Activated gamma-delta T cell (primary cell): Measurements from ENCODE around the gene SLX4.

Experiments
- DNase-seq: peaks from one replicate; lab custom pipeline; 2025; lab: John Stamatoyannopoulos, UW

SLX4 gene

DNA sequence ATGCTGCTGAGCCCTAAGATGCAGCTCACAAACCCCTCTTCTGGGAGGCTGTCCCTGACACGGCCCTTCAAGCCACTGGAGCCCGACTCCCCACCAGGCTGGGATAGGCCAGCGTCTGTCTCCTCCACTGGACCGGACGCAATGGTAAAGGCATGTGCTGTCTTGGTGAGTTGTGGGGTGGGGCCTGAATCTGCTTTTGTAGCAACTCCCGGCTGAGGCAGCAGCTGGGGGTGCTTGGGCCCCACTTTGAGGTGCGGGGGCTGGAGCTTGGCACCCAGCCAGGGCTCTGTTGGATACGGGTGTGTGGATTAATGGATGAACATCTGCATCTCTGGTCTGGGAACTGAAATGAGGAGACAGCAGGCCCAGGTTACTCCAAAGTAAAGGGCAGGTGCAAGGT is 30.7 kb downstream of the SLX4 start:
- DNase-seq = no peak

DNA sequence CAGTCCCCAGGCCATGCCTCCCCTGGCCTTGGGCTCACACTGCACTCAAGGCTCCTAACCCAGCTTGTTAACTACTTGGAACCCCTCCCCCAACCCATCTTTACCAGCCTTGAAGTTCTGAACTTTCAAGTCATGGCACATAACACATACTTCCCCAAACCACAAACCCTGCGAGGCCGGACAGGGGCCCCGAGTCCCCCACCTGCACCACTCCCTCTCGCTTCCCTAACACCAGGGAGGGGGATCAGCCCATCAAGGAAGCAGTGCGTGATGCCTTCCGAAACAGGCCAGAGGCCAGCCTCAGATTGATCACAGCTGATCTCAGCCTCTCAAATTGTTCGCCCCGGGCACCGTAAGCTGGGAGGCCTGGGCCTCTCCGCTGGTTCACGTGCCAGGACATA is 31.2 kb downstream of the SLX4 start:
- DNase-seq = no peak

DNA sequence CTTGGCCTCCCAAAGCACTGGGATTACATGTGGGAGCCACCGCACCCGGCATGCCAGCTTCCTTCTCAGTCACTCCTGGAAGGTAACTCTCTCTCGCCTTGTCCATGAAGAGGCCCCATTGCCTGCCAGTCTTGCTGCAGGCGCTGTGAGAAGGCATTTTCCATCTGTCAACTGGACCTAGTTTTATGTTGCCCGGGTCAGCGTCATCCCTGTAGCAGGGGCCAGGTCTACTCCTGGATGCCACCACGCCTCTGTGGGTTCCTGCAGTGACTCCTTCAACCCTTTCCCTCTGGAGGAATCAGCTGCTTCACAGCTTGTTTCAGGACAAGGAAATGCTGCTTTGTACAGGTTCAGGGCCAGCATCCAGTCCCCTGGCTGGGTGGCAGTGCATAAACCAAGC is 31.6 kb downstream of the SLX4 start:
- no peak for DNase-seq

DNA sequence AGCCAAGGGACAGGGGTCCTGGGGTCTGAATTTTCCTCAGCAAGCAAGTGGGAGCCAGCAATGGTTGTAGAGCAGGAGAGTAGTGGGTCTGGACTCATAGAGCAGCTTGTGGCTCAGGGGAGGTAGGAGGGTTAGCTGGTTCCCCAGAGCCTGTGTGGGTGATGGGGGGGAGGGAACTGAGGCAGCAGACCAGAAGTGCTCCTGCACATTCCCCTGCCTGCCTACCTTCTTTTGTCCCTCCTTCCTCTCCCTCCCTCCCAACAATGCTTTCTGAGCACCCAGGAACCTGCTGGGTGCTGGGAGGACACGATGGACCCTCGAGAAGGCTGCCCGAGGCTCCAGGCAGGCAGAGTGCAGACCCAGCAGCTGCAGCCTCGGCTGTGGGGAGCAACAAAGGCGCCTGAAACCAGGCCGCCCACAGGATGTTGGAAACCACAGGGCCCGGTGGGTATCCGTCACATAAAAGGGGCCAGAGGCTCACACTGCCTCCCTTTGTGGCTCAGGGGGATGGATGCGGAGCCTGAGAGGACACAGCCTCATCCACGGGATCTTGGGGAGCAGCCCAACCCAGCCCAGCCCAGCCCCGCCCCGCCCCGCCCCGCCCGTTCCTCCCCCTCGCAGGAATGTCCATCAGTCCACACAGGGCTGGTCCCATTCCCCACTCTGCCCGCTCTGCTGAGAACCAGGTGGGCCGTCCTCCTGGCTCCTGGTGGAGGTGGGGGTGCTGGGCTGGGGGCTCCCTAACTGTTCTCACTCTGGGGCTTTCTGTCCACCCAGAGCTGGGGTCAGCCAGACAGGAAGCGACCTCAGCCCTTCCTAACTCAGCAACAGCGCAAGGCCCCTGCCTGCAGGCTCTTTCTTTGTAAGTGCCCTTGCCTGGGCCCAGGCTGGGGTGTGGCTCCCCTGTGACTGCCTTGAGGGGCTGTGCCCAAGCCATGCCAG is 32.5 kb downstream of the SLX4 start:
- peak; percentile 36 for DNase-seq

DNA sequence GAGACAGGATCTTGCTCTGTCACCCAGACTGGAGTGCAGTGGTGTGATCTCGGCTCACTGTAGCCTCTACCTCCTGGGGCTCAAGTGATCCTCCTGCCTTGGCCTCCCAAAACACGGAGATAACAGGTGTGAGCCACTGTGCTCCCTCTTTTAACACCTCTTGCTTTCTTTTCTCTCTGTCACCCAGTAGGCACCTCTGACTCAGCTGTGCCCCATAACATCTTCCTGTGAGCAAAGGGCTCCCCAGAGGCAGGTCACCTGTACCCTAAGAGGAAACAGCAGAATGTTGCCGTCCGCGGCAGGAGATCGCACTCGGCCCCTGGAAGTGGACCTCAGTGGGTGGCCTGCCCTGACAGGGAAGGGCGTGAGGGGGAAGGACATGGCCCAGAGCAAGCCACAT is 33.3 kb downstream of the SLX4 start:
- DNase-seq = no peak

DNA sequence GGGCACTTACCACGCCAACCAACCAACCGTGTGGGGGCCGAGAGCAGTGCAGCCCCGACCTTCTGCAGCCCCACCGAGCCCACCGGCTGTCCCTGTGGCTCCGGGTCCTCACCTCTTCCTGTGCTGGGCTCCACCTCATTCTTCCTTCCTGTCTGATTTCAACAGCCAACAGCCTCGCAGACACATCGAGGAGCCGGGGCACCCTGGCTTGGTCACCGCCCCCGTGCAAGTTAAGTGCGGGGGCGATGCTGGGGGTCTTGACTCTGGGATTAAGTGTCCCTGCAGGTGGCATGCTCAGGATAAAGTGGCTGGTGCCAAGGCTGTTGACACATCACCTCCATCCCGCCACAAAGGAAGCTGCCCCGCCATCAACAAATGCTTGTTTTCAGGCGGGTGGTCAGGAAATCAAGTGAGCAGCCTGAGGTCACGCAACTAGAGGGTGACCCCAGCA is 34.1 kb downstream of the SLX4 start, which contains the start of gene NLRC3:
TSS of gene NLRC3 (minus strand) at position 102 of the 451 bp plus-strand sequence. CDS start 12,367 bp downstream, outside the sequence.
- peak; percentile 35 for DNase-seq

DNA sequence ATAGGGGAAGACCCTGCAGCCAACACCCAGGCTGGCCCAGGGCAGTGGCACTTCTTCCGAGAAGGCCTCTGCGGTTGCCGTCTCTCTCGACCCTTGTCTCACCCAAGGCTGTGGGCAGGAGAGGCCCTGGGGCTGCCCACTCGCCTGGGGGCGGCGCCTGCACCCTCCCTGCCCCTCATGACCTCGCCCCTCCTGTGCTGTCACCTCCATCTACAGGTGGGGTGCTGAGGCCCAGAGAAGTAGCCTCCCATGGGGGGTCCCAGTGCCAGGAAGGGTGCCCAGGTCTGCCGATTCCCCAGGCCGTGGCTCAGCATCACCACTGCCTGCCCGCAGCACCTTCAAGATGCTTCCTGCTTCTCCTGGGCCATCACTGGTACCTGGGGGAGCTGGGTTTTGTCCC is 35.2 kb downstream of the SLX4 start:
- no peak for DNase-seq

DNA sequence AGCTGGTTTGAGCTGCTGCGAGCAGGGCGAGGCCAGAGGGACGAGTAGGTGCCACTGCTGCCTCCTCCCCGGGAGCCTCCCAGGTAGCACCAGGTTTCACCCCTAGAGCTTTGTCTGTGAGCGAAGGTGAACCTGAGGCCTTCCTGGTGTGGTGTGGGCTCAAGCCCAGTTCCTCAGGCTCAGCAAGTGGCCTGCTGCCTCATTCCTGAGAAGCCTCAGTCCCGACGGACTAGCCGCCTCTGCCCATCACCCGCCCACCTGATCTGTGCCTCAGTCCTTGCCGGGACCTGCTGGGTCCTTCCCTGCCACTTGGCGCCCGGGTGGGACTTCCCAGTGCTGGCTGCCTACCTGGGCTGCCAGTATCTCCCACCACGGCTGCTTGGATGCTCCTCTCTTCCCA is 35.9 kb downstream of the SLX4 start:
- DNase-seq = no peak

DNA sequence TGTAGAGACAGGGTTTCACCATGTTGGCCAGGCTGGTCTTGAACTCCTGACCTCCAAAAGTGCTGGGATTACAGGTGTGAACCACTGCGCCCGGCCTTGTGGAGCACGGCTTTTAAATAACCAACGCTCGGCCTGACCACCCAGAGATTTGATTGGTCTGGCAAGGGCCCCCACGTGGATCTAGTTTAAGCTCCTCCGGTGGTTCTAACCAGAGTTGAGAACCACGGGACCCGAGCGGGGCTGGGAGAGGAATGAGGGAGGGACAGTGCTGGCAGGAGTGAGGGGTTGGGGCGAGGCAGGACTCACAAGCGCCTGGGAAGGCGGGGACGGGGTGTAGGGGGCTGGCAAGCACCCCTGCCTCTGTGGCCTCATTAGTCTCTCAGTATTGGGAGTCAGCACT is 37.2 kb downstream of the SLX4 start:
- no peak for DNase-seq

DNA sequence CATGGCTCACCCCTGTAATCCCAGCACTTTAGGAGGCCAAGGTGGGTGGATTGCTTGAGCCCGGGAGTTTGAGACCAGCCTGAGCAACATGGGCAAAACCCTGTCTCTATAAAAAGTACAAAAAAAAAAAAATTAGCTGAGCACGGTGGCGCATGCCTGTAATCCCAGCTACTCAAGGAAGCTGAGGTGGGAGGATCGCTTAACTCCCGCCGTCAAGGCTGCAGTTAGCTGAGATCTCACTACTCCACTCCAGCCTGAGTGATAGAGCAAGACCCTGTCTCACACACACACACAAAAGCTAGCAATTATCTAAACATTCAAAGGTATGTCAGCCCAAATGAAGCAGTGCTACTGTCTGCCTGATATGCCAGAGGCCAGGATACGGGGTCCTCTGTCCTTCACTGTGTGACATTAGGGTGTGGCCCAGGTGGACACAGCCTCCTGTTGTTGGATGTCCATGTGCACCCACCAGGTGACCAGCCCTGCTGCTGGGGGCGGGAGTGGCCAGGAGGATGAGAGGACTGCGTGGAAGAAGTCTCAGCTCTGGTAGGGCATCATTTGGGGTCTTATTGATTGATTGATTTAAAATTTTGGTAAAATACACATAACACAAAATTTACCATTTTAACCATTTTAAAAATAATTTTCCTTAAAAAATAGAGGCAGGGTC is 38.1 kb downstream of the SLX4 start:
- DNase-seq = no peak

DNA sequence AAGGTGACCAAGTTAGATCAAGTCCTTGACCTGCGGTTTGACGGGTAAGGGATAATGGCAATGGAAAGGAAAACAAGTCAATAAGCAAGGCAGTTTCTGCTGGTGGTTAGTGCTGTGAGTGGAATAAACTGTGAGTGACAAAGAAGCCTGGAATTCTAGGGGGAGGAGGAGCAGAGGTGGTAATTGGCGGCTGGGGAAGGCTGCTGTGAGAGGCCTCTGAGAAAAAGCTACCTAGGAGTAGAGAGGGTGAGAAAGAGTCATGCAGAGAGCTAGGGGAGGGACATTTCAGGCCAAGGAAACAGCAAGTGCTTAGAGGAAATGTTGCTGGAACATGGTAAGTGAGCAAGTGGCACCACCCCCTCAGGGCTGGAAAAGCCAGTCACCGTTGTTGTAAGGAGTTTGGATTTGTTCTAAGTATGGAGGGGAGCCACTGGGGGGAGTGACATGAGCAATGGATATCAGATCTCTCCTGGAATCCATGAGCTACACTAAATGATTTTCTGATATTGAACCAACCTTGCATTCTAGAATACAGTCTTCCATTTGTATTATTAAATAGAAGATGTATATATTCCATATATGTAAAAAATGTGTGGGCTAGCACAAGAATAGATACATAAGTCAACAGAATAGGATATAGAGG is 40.9 kb downstream of the SLX4 start:
- DNase-seq = no peak

DNA sequence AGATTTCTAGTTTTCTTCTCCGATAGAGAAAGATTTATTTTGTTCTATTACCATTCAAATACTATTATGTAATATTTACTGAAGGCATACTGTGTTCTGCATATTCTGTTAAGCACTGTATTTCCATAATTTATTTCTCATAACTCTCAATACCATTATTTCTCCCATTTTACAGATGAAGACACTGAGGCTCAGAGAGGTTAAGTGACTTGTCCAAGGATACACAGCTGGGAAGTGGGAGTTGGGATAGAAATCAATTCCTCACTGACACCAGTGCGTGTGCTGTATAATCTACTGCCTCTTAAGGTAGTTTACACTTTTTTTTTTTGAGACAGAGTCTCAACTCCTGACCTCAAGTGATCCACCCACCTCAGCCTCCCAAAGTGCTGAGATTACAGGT is 41.6 kb downstream of the SLX4 start:
- no peak for DNase-seq

DNA sequence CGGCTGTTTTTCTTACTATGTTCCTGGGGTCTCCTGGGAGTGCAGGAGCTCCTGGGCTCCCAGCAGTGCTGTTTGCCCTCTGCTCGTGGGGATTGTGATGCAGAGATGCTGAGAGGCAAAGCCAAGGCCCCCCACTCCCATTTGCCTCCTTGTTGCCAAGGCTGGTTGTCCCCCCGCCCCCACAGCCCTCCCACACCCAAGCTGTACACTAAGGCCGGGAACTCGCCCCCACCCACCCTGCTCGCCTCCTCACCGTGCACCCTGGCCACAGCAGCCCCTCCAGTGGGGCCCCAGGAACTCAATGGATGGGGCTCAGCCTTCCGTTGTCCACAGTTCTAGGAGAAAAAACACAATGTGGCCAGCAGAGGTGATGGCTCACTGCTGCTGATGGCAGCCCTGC is 44.4 kb downstream of the SLX4 start:
- no peak for DNase-seq

DNA sequence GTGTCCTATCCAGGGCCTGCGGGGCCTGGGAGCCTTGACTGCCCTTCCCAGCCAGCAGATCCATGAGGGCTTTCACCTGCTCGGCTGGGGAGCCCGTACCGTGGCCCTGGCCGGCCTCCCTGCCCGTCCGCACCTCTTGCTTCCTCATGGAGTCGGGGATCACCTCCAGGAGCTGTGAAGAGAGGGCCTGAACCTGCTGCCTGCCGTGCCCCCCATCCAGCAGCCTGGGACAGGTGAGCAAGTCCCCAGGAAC is 46.6 kb downstream of the SLX4 start:
- no peak for DNase-seq

DNA sequence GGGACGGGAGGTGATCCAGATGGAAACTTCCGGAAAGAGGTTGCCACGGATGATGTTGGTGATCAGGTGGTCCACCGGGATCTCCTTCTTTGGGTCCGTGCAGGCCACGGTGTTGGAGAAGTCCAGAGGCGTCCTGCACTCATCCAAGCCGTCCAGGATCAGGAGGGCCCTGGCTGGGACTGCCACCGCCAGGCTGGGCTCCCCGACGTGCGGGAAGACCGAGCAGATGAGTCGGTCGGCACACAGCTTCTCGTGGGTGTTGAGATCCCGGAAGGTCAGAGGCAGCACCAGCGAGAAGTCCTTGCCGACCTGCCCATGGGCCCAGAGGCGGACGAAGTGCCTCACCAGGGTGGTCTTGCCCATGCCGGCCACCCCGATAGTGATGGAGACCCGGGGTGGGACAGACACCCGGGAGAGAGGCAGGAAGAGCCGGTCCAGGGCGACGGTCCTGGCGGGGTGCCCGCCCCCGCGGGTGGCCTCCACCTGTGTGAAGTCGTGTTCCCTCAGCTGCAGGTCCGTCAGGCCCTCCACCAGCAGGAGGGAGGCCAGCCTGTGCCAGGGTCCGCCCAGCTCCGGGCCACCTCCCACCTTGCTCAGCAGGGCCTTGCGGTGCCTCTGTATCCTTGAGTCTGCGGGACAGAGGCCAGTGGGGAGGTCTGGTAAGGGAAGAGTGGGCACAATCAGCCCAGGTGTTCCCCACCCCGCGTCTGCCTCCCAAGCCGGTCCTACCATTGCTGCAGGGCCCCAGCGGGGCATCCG is 47.1 kb downstream of the SLX4 start:
- no peak for DNase-seq

DNA sequence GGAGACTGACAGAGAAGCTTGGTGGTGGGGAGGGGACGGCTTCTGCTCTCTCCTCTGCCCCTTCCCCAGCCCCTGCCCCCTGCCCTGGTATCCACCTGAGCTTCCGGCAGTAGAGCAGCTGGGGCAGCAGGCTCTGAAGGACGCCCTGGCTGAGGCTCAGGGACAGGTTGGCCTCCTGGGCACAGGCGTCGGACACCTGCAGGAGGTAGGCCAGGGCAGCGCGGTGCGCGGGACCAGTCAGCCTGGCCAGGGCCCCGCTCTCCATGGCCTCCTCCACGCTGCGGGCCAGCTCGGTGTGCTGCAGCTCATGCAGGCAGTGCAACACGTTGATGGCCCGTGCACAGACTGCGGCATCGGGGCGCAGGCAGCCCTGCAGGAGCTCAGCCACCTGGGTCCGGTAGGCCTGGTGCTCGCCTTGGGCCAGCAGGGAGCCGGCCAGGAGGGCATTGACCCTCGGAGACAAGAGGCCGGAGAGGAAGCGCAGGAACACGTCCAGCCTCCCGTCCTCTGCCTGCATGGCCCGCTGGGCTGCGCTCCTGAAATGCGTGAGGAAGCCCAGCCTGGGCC is 48.4 kb downstream of the SLX4 start:
- DNase-seq = no peak

DNA sequence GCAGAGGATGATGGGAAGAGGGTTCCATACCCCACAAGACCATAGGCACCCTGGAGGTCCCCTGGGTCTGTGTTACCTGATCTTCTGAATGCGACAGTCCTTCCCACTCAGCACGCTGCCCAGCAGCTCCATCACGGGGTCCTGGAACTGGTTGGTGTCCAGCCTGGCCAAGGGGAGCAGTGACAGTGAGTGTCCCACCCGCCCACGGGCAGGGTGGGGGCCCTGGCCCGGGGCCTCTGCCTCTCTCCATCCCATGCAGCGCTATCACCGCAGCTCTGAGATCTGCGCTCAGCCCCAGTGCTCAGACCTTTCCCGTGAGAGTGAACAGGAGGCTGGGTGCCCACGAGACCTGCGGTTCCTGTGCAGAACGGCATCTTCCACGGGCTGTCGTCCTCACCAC is 49.8 kb downstream of the SLX4 start:
- no peak for DNase-seq

DNA sequence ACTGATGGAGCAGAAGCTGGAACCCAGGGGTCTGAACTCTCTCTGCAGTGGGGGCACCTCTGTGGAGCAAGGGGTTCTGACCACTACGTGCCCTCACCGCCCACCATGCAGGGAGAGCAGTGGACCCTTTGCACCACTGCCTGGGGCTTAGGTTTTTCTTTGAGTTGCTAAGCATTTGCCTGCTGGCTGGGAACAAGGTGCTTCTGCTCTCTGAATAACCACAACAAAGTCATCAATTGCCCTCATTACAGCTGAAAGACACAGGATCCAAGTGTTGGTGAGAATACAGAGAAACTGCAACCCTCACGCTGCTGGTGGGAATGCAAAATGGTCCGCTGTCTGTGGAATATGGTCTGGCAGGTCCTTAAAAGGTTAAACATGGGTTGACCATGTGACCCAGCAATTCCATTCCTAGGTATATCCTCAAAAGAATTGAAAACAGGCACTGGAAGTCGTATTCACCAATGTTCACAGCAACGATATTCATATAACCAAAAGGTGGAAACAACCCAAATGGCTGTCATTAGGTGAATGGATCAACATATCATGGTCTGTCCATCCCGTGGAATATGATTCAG is 57.0 kb downstream of the SLX4 start:
- DNase-seq = no peak

DNA sequence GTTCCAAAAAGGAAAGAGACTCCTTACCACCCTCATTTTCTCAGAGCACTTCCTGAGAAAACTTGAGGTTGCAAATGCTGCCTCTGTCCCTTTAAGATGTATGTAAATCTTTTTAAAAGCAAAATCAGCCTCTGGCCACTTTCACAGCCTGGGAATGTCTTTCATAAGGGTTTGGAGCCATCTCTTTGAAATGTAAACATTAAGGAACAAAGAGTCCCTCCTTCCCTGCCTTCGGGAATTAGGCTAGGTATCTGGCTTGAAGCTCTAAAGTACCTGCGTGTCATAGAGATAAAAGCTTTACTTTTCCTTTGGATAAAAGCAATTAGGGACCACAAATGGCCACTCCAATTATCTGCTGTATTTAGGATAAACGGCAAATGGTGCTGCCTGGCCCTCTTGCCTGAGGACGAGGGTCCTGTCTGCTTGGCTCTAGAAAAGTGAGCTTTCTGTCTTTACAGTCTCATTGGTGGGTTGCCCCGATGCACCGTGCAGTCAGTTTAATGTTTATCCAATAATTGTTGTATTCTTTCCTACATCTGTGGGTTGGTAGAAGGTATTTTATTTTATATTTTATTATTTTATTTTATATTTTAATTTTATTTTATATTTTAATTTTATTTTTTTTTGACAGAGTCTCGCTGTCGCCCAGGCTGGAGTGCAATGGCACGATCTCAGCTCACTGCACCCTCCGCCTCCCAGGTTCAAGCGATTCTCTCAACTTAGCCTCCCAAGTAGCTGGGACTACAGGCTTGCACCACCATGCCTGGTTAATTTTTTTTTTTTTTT is 58.1 kb downstream of the SLX4 start:
- no peak for DNase-seq
